Right ventricle myocardium inferior (tissue), 1 donor: Measurements from ENCODE around the gene MYL5. TPM values are rescaled to one million over a fixed set of nuclear protein-coding genes. Genes with fewer than 3 reads are reported as not detected.
"Not testable (repeated sequence)": the region's sequence is repeated elsewhere in the genome, so short reads cannot be mapped to it uniquely, and the experiment has no call there.

ENCODE experiments used
- ATAC-seq: fragments of 200-7000 bp; cut with Tn5 transposase; one replicate; pipeline ENCODE4 v1.9.1; 2020; ENCODE audit warnings: mild to moderate bottlenecking, moderate library complexity
- DNase-seq: peaks from one replicate; pipeline ENCODE4 v3.0.0; 2021; ENCODE audit errors: missing footprints
- intact Hi-C: fragments of 100-400 bp; cut with DNase I; formaldehyde crosslinking; loops from one replicate; pipeline ENCODE4 v1.11.0; 2022
- total RNA-seq: library from RNA; stranded (reverse); fragmentation: NEBNext Ultra II Directional; extraction: Animal tissue kit (Norgen Biotek cat#: 25700); gene quantifications from one replicate; pipeline ENCODE4 v1.2.1, GENCODE V29; 2021
- donor health status: DM: no; HTN: yes; CAD: no; lungs with severe emphysema.

MYL5 gene
- total RNA-seq, 1 donor from 2014 or later: 3.9 TPM

GRCh38 chr4:635066-635835 lies 39.1 kb upstream of the MYL5 start:
- ATAC-seq, intact Hi-C loops: not testable (repeated sequence)
- DNase-seq: peak; percentile 45

GRCh38 chr4:635851-636627 lies 38.3 kb upstream of the MYL5 start:
- peak; percentile 48 for DNase-seq
- intact Hi-C loops: no loop called here
- no peak for ATAC-seq

- ATAC-seq: no peak
- no peak for DNase-seq
- intact Hi-C loops: no loop called here
These were observed 37.6 kb upstream of the MYL5 start for GRCh38 chr4:636628-637159.

GRCh38 chr4:637536-638280 lies 36.6 kb upstream of the MYL5 start:
- DNase-seq (peak; percentile 9), ATAC-seq (no peak)
- intact Hi-C loops: no loop called here

GRCh38 chr4:642366-642765 lies 32.0 kb upstream of the MYL5 start:
- ATAC-seq, intact Hi-C loops: not testable (repeated sequence)

GRCh38 chr4:646460-646859 lies 27.9 kb upstream of the MYL5 start:
- DNase-seq: peak; percentile 39
- no peak for ATAC-seq
- intact Hi-C loops: no loop called here

More at GRCh38 chr4:642366-642765, 32.0 kb upstream of the MYL5 start:
- not testable (repeated sequence) for DNase-seq

GRCh38 chr4:647481-647880 lies 26.9 kb upstream of the MYL5 start:
- ATAC-seq: no peak
- peak; percentile 17 for DNase-seq
- intact Hi-C loops: no loop called here

GRCh38 chr4:648579-649292 lies 25.6 kb upstream of the MYL5 start:
- ATAC-seq (no peak), DNase-seq (peak; percentile 50)
- intact Hi-C loops: no loop called here

- no peak for ATAC-seq
- DNase-seq: peak; percentile 23
- intact Hi-C loops: no loop called here
These were observed 25.1 kb upstream of the MYL5 start for GRCh38 chr4:649293-649625.

- DNase-seq (peak; percentile 25), ATAC-seq (no peak)
- intact Hi-C loops: no loop called here
These were observed 24.5 kb upstream of the MYL5 start for GRCh38 chr4:649751-650310.

- DNase-seq (peak; percentile 25), ATAC-seq (no peak)
- intact Hi-C loops: no loop called here
These were observed 23.9 kb upstream of the MYL5 start for GRCh38 chr4:650461-650860.

GRCh38 chr4:650951-651883 lies 23.1 kb upstream of the MYL5 start:
- DNase-seq: peak; percentile 41
- ATAC-seq: no peak
- intact Hi-C loops: no loop called here

GRCh38 chr4:651884-652642 lies 22.3 kb upstream of the MYL5 start:
- intact Hi-C loops: no loop called here
- DNase-seq: peak; percentile 40
- ATAC-seq: no peak

- DNase-seq: peak; percentile 71
- intact Hi-C loops: no loop called here
- no peak for ATAC-seq
These were observed 21.1 kb upstream of the MYL5 start for GRCh38 chr4:653080-653821.

- ATAC-seq (no peak), DNase-seq (peak; percentile 45)
- intact Hi-C loops: no loop called here
These were observed 20.4 kb upstream of the MYL5 start for GRCh38 chr4:653831-654502.

- intact Hi-C loops: no loop called here
- no peak for ATAC-seq
- DNase-seq: peak; percentile 33
These were observed 19.9 kb upstream of the MYL5 start for GRCh38 chr4:654503-654845.
